Measurements from ENCODE around the gene RPS10. TPM values are rescaled to one million over a fixed set of nuclear protein-coding genes. Genes with fewer than 3 reads are reported as not detected.

RPS10 gene
- total and polyA plus RNA-seq, 8 donors: 371 to 4,063 (median 2,070) TPM

GRCh38 chr6:34391786-34392496, 33.9 kb downstream of the RPS10 start:
- peak; percentile 55 to 80 for DNase-seq
- peaks cover 23 to 54% (median 39%) of the 10 kb centered on the region in 4 donors for H3K4me1 ChIP-seq

GRCh38 chr6:34391473-34391785, 34.4 kb downstream of the RPS10 start:
- WGBS, 5 donors: 0 to 2% (median 1%) methylated on average over 5 of the region's 5 CpGs
- intact Hi-C loops (cut with DNase I; ENCODE audit: low total_unique reads): no loop called here

More at GRCh38 chr6:34391786-34392496, 33.9 kb downstream of the RPS10 start:
- peak in 1 of 3 donors; percentile 25 for TF ChIP-seq POLR2AphosphoS5 (IDR thresholded peaks at IDR 0.05)
- TF ChIP-seq EP300 (IDR thresholded peaks at IDR 0.05): no peak
- Histone ChIP-seq H3K27me3 (no peaks in the 10 kb centered on the region), H3K27ac (peak overlapping the region; percentile 92 to 96 (median 95)), H3K36me3 (no peaks in the 10 kb centered on the region), H3K4me3 (peak overlapping the region; percentile 85 to 99 (median 93)), H3K9me3 (peaks cover 0 to 4% (median 2%) of the 10 kb centered on the region in 4 donors)
- WGBS, 5 donors: 0 to 1% (median 0%) methylated on average over 50 to 78 of the region's 78 CpGs
- intact Hi-C loops (cut with DNase I; ENCODE audit: low total_unique reads): no loop called here

GRCh38 chr6:34390531-34391472, 35.1 kb downstream of the RPS10 start:
- Histone ChIP-seq H3K36me3 (no peaks in the 10 kb centered on the region), H3K9me3 (no peaks in the 10 kb centered on the region), H3K27me3 (no peaks in the 10 kb centered on the region), H3K4me3 (peak overlapping the region; percentile 85 to 99 (median 93)), H3K27ac (peak overlapping the region in 4 of 5 donors; percentile 92 to 96 (median 95)), H3K4me1 (peaks cover 32 to 60% (median 48%) of the 10 kb centered on the region in 4 donors)
- 26 to 32% (median 28%) methylated on average over 14 of the region's 14 CpGs for WGBS, 5 donors
- TF ChIP-seq POLR2AphosphoS5 (IDR thresholded peaks at IDR 0.05) (no peak), CTCF (IDR thresholded peaks at IDR 0.05) (no peak), POLR2A (IDR thresholded peaks at IDR 0.05) (no peak), EP300 (IDR thresholded peaks at IDR 0.05) (no peak)
- intact Hi-C loops (cut with DNase I; ENCODE audit: low total_unique reads): no loop called here
- DNase-seq: peak in 1 of 2 donors; percentile 48

More at GRCh38 chr6:34391473-34391785, 34.4 kb downstream of the RPS10 start:
- Histone ChIP-seq H3K27ac (peak overlapping the region; percentile 92 to 96 (median 95)), H3K27me3 (no peaks in the 10 kb centered on the region), H3K9me3 (peaks cover 0 to 1% (median under 1%) of the 10 kb centered on the region in 4 donors), H3K36me3 (no peaks in the 10 kb centered on the region), H3K4me3 (peak overlapping the region; percentile 85 to 99 (median 93)), H3K4me1 (peaks cover 25 to 54% (median 42%) of the 10 kb centered on the region in 4 donors)
- DNase-seq: no peak
- TF ChIP-seq POLR2A (IDR thresholded peaks at IDR 0.05) (no peak), CTCF (IDR thresholded peaks at IDR 0.05) (no peak), POLR2AphosphoS5 (IDR thresholded peaks at IDR 0.05) (no peak), EP300 (IDR thresholded peaks at IDR 0.05) (no peak)

GRCh38 chr6:34389034-34389433, 36.8 kb downstream of the RPS10 start:
- Histone ChIP-seq H3K4me3 (no peak overlapping the region), H3K4me1 (peaks cover 37 to 73% (median 55%) of the 10 kb centered on the region in 4 donors), H3K27ac (no peak overlapping the region), H3K36me3 (no peaks in the 10 kb centered on the region), H3K27me3 (no peaks in the 10 kb centered on the region), H3K9me3 (no peaks in the 10 kb centered on the region)
- intact Hi-C loops (cut with DNase I; ENCODE audit: low total_unique reads): no loop called here
- no peak for DNase-seq
- 71 to 82% (median 79%) methylated on average over 3 of the region's 3 CpGs for WGBS, 5 donors
- TF ChIP-seq CTCF (IDR thresholded peaks at IDR 0.05): no peak
- no peak for TF ChIP-seq POLR2AphosphoS5 (IDR thresholded peaks at IDR 0.05)
- TF ChIP-seq POLR2A (IDR thresholded peaks at IDR 0.05): no peak
- TF ChIP-seq EP300 (IDR thresholded peaks at IDR 0.05): no peak

All from stomach (tissue), 9 donors.